NCI-H82 treated with DMSO at 0.1 percent for 48 hours (cell line): ENCODE results near the gene CNTN2.

ENCODE experiments used
- DNase-seq: peaks from one replicate; lab custom pipeline; 2025; ENCODE audit not compliant: unreplicated experiment; lab: John Stamatoyannopoulos, UW

Gene CNTN2

GRCh38 chr1:205017766-205018165 is 25.2 kb upstream of the CNTN2 start:
- no peak for DNase-seq

- peak; percentile 61 for DNase-seq
Measured at GRCh38 chr1:205018381-205018780, 24.6 kb upstream of the CNTN2 start.

- DNase-seq: no peak
Measured at GRCh38 chr1:205020466-205020865, 22.5 kb upstream of the CNTN2 start.

DNA sequence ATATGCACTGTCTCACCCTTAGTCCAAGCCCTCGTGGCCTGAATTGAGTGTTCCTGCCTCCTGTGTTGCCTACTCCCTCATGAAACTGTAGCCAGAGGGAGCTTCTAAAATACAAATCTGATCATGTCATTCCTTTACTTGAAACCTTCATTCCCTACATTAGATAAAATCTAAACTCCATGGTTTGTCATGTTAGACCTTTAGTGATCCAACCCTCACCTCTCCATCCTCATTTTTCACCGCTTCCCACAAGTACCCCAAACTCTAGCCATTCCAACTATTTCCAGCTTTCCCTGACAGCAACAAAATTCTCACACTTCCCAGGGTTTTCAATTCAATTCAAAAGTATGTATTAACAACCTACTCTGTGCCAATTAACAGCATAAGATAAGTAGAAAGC is 18.3 kb upstream of the CNTN2 start:
- no peak for DNase-seq

GRCh38 chr1:205025239-205025638 is 17.8 kb upstream of the CNTN2 start:
- DNase-seq: no peak

- peak; percentile 86 for DNase-seq
Measured at GRCh38 chr1:205026181-205026580, 16.8 kb upstream of the CNTN2 start.

DNA sequence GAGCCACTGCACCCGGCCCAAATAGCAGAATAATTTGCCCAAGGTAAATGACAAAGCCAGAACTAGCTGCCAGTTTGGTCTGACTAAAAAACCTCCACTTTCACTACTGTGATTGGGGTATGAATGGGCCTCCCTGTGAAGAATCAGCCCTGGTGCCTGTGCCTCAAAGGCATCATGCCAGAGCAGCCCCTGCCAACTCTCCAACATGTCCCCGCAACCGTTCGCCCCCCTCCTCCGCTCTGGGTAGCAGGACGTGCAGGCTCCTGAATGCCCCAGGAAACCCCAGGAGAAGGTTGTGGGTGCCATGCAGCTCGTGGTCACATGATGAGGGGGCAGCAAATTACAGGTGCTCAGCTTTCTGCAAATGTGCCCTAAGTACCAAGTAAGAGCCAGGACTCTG is 14.6 kb upstream of the CNTN2 start:
- no peak for DNase-seq

DNA sequence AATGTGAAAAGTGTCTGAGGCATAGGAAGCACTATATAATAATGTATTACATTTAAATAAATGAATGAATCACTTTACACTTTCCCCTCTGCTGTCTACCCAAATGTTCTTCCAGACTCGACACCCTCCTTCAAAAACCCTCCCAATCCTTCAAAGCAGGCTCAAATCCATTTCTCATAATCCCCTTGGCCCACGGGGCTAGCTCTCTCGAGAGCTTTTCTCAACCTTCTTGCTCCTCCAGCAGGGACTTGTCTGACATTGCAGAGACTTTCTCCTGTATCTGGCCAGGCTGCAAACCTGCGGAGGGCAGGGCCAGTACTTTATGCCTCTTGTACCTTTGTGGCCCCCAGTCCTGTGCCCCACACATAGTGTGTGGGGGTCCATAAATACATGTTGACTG is 14.1 kb upstream of the CNTN2 start:
- DNase-seq: peak; percentile 92

DNA sequence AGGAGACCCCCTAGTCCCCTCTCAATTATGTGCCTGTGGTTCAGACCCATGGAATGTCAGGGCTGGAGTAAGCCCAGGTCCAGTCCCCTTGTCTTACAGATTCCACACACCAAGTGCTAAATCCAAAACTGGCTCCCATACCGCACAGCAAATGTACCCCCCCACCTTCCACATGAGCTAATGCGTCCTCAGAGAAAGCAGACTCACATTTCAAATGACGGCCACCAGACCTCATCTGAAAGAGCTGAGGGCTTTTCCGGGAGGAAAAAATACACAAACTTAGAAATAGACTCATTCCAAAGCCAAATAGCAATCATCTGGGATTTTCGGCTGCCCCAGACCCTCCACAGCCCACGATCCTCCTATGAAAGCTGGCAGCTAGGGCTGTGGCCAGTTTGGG is 12.8 kb upstream of the CNTN2 start:
- no peak for DNase-seq

DNA sequence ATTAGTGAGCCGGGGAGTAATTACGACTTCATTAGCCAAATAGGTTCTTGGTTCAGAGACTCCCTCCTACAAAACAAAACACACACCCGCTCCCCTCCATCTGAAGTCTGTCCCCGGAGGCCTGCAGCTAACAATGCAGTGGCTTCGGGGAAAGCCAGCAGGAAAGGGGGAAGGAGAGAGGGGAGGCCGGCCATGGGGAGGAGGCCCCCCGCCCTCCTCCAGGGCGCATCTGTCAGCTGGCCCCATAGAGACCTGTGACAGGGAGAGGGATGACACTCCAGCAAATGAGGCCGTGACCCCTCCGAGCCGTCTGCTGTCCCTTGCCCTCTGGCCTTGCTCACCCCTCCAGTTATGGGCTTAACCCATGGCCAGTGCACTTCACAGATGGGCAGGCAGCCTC is 12.1 kb upstream of the CNTN2 start:
- DNase-seq: peak; percentile 99

- peak; percentile 63 for DNase-seq
Measured at GRCh38 chr1:205032508-205032907, 10.5 kb upstream of the CNTN2 start.

DNA sequence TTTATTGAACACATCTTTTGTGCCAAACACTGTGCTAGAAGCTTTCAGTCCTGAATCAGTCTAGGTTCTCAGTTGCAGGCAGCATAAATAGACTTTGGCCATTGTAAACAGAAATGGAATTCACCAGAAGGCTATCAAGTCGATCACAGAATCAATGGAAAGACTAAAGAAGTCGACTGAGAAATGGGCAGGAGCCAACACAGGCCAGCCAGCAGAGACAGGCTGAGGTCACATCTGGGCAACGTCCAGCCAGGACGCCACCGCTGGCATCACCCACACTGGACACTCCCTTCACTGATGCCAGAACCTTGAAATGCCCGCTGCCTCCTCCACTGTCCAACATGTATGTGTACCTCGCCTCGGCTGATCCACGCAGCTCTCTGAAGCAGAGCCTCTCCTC is 5.5 kb upstream of the CNTN2 start:
- no peak for DNase-seq

GRCh38 chr1:205038132-205038786 is 4.8 kb upstream of the CNTN2 start:
- no peak for DNase-seq

GRCh38 chr1:205041001-205041715 is 1.9 kb upstream of the CNTN2 start:
- no peak for DNase-seq

GRCh38 chr1:205041998-205042910 is 758 bp upstream of the CNTN2 start:
- DNase-seq: peak; percentile 42

GRCh38 chr1:205043866-205044265 is 854 bp downstream of the CNTN2 start:
- DNase-seq: no peak

DNA sequence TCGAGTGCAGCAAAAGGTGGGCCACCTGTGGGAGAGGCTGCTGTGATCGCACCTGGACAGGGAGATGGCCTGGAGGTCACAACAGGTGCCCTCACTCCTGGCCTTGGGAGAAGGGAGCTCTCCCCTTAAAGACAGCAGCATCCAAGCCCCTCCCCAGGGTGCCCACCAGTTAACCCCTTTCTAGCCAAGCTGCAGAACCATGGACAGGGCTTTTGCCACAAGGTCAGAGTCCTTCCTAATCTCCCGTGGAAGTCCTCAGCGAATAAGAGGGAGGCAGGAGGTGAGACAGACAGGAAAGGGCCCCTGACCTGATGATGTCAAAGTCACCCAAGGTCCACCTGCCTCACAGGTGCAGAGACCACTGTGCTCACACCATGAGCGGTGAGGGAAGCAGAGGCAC is 1.7 kb downstream of the CNTN2 start:
- DNase-seq: no peak

DNA sequence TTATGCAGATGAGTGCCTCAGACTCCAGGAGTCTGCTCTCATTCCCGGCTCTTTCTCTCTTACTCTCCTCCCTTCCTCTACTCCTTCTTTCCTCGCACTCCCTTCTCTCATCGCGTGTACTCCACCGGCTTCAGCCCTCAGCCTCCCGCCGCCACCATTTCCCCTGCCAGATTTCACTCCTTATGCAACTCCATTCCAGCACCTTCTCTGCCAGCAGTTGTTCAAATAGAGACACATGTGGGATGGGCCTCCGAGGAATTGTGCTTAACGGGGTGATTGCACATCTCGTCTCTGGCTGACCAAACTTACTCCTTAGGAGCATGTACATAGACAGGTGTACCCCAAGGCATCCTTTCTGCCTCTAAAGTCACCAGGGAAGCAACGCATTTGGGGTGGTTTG is 2.1 kb downstream of the CNTN2 start:
- DNase-seq: no peak

- no peak for DNase-seq
Measured at GRCh38 chr1:205046870-205047269, 3.9 kb downstream of the CNTN2 start.

- DNase-seq: no peak
Measured at GRCh38 chr1:205047764-205048231, 4.8 kb downstream of the CNTN2 start.

DNA sequence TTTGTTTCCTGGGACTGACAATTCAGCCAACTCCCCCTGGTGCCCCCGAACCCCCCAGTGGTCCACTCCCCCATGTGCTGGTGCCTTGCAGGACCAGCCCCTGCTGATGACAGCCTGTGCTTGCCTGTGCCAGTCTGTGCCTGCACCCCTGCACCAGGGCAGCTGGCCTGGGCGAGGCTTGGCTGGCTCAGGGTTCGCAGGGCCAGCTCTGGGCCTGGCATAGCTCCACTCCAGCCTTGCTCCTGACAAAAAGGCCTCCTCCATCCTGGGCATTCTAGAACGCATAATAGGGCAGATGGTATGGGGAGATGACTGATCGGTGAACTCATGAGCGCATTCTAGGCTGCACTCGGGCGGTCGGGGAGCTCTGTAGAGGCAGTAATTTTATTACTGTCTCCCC is 5.4 kb downstream of the CNTN2 start:
- no peak for DNase-seq

DNA sequence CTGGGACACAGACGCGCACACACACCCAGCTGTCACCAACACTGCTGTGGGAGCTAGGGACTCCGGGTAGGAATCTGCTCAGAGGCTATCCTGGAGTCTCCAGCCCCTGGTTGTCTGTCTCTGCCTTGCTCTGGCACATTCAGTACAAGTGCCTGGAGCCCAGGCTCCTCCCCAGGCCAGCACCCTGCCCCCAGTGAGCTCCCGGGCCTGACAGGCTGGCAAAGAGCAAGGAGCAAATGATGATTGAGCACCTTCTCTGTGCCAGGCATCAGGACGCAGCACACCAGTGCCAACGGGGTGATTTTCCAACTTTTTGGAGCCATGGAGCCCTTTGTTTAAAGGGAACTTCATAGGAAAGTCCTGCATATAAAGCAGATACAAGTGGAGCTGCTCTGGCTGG is 6.5 kb downstream of the CNTN2 start:
- DNase-seq: no peak
